ENCODE measurements around the gene SNX9. TPM values are rescaled to one million over a fixed set of nuclear protein-coding genes. Genes with fewer than 3 reads are reported as not detected.

Gene SNX9
- total RNA-seq, 1 donor from 2014 or later, result 65.0 TPM

GRCh38 chr6:157954150-157955117 lies 131.4 kb downstream of the SNX9 start:
- Mint-ChIP-seq H3K36me3 (ENCODE audit: unreplicated experiment) (peaks cover 6% of the 10 kb centered on the region), H3K4me3 (ENCODE audit: unreplicated experiment) (no peak overlapping the region), H3K9me3 (ENCODE audit: unreplicated experiment) (peaks cover 29% of the 10 kb centered on the region), H3K27ac (ENCODE audit: unreplicated experiment) (no peak overlapping the region), H3K27me3 (ENCODE audit: unreplicated experiment) (no peaks in the 10 kb centered on the region), H3K4me1 (ENCODE audit: unreplicated experiment) (no peaks in the 10 kb centered on the region)
- no peak for TF ChIP-seq CTCF (IDR thresholded peaks at IDR 0.05)
- DNase-seq (ENCODE audit: extremely low spot score, unreplicated experiment), result no peak

- DNase-seq (ENCODE audit: extremely low spot score, unreplicated experiment), result no peak
- peaks cover 8% of the 10 kb centered on the region for H3K36me3 Mint-ChIP-seq (ENCODE audit: unreplicated experiment)
- H3K9me3 Mint-ChIP-seq (ENCODE audit: unreplicated experiment), result peaks cover 22% of the 10 kb centered on the region
- H3K4me1 Mint-ChIP-seq (ENCODE audit: unreplicated experiment), result no peaks in the 10 kb centered on the region
- no peak overlapping the region for H3K27ac Mint-ChIP-seq (ENCODE audit: unreplicated experiment)
- H3K4me3 Mint-ChIP-seq (ENCODE audit: unreplicated experiment), result no peak overlapping the region
- TF ChIP-seq CTCF (IDR thresholded peaks at IDR 0.05), result no peak
- no peaks in the 10 kb centered on the region for H3K27me3 Mint-ChIP-seq (ENCODE audit: unreplicated experiment)
These were observed 132.6 kb downstream of the SNX9 start for GRCh38 chr6:157955675-157956074.

GRCh38 chr6:157956171-157956730 lies 133.2 kb downstream of the SNX9 start:
- Mint-ChIP-seq H3K36me3 (ENCODE audit: unreplicated experiment) (peaks cover 8% of the 10 kb centered on the region), H3K9me3 (ENCODE audit: unreplicated experiment) (peaks cover 18% of the 10 kb centered on the region), H3K4me1 (ENCODE audit: unreplicated experiment) (peaks cover 3% of the 10 kb centered on the region), H3K27me3 (ENCODE audit: unreplicated experiment) (no peaks in the 10 kb centered on the region), H3K27ac (ENCODE audit: unreplicated experiment) (no peak overlapping the region), H3K4me3 (ENCODE audit: unreplicated experiment) (no peak overlapping the region)
- DNase-seq (ENCODE audit: extremely low spot score, unreplicated experiment), result no peak
- TF ChIP-seq CTCF (IDR thresholded peaks at IDR 0.05), result no peak

- TF ChIP-seq CTCF (IDR thresholded peaks at IDR 0.05), result no peak
- DNase-seq (ENCODE audit: extremely low spot score, unreplicated experiment), result peak; percentile 30
- peaks cover 8% of the 10 kb centered on the region for H3K36me3 Mint-ChIP-seq (ENCODE audit: unreplicated experiment)
- no peak overlapping the region for H3K4me3 Mint-ChIP-seq (ENCODE audit: unreplicated experiment)
- no peak overlapping the region for H3K27ac Mint-ChIP-seq (ENCODE audit: unreplicated experiment)
- no peaks in the 10 kb centered on the region for H3K27me3 Mint-ChIP-seq (ENCODE audit: unreplicated experiment)
- peaks cover 33% of the 10 kb centered on the region for H3K4me1 Mint-ChIP-seq (ENCODE audit: unreplicated experiment)
- peaks cover 18% of the 10 kb centered on the region for H3K9me3 Mint-ChIP-seq (ENCODE audit: unreplicated experiment)
These were observed 136.6 kb downstream of the SNX9 start for GRCh38 chr6:157959451-157960227.
